MM.1S (cell line): Measurements from ENCODE around the gene ELMO1.

Source experiments
- DNase-seq: peaks from one replicate; pipeline ENCODE4 v3.0.0-alpha.2; 2015
- H2AFZ ChIP-seq: fragments of 300-600 bp; sonication (generic); 2 replicates; pipeline ENCODE4 v1.6.0; 2016; ENCODE audit warnings: antibody characterized with exemption, low read length
- H3F3A ChIP-seq: fragments of 300-600 bp; sonication (generic); 2 replicates; pipeline ENCODE4 v1.6.1; 2016; ENCODE audit warnings: mild to moderate bottlenecking, antibody characterized with exemption, low read length, moderate library complexity, mixed read lengths; ENCODE audit not compliant: insufficient read depth
- H3K27ac ChIP-seq: fragments of 300-600 bp; sonication (generic); 2 replicates; pipeline ENCODE4 v1.5.1; 2016; ENCODE audit warnings: mild to moderate bottlenecking, low read length
- H3K27me3 ChIP-seq: fragments of 300-600 bp; sonication (generic); replicated peaks from 2 replicates; pipeline ENCODE4 v1.6.0; 2016; ENCODE audit warnings: low read length; ENCODE audit not compliant: insufficient read depth
- H3K36me3 ChIP-seq: fragments of 300-600 bp; sonication (generic); replicated peaks from 2 replicates; pipeline ENCODE4 v1.6.1; 2016; ENCODE audit warnings: mild to moderate bottlenecking, low read length, mixed read lengths; ENCODE audit not compliant: insufficient read depth
- H3K4me1 ChIP-seq: fragments of 300-600 bp; sonication (generic); 2 replicates; pipeline ENCODE4 v1.6.1; 2016; ENCODE audit warnings: low read length, mixed read lengths
- H3K4me2 ChIP-seq: fragments of 300-600 bp; sonication (generic); 2 replicates; pipeline ENCODE4 v1.6.0; 2016; ENCODE audit warnings: low read depth, low read length
- H3K4me3 ChIP-seq: fragments of 300-600 bp; sonication (generic); 2 replicates; pipeline ENCODE4 v1.5.1; 2016; ENCODE audit warnings: low read length, mixed read lengths
- H3K79me2 ChIP-seq: fragments of 300-600 bp; sonication (generic); 2 replicates; pipeline ENCODE4 v1.6.1; 2016; ENCODE audit warnings: mixed run types, low read length, mixed read lengths
- H3K9ac ChIP-seq: fragments of 300-600 bp; sonication (generic); 2 replicates; pipeline ENCODE4 v1.6.1; 2016; ENCODE audit warnings: low read length, mixed read lengths
- H3K9me2 ChIP-seq: fragments of 300-600 bp; sonication (generic); replicated peaks from 2 replicates; pipeline ENCODE4 v1.6.1; 2016; ENCODE audit warnings: mild to moderate bottlenecking, low read length, mixed read lengths; ENCODE audit not compliant: insufficient read depth
- H3K9me3 ChIP-seq: fragments of 300-600 bp; sonication (generic); replicated peaks from 2 replicates; pipeline ENCODE4 v1.6.1; 2016; ENCODE audit warnings: mild to moderate bottlenecking, low read length, mixed read lengths; ENCODE audit not compliant: insufficient read depth
- H4K20me1 ChIP-seq: fragments of 300-600 bp; sonication (generic); 2 replicates; pipeline ENCODE4 v1.6.1; 2016; ENCODE audit warnings: mild to moderate bottlenecking, low read length, moderate library complexity, mixed read lengths; ENCODE audit not compliant: insufficient read depth
- EZH2 ChIP-seq: fragments of 300-600 bp; sonication (generic); optimal IDR thresholded peaks from 2 replicates; pipeline ENCODE3; 2017; ENCODE audit warnings: low read depth, mild to moderate bottlenecking, antibody characterized with exemption, low read length, mixed read lengths
- EZH2phosphoT487 ChIP-seq: fragments of 300-600 bp; sonication (generic); IDR thresholded peaks from 2 replicates; pipeline ENCODE4 v1.6.1; 2018; ENCODE audit warnings: antibody characterized with exemption, low read length
- TF ChIP-seq, protein P1 (sequence below): fragments of 300-600 bp; sonication (generic); IDR thresholded peaks from 2 replicates; pipeline ENCODE4 v1.5.1; 2016; ENCODE audit warnings: antibody characterized with exemption, low read length, mixed read lengths

Gene ELMO1

DNA sequence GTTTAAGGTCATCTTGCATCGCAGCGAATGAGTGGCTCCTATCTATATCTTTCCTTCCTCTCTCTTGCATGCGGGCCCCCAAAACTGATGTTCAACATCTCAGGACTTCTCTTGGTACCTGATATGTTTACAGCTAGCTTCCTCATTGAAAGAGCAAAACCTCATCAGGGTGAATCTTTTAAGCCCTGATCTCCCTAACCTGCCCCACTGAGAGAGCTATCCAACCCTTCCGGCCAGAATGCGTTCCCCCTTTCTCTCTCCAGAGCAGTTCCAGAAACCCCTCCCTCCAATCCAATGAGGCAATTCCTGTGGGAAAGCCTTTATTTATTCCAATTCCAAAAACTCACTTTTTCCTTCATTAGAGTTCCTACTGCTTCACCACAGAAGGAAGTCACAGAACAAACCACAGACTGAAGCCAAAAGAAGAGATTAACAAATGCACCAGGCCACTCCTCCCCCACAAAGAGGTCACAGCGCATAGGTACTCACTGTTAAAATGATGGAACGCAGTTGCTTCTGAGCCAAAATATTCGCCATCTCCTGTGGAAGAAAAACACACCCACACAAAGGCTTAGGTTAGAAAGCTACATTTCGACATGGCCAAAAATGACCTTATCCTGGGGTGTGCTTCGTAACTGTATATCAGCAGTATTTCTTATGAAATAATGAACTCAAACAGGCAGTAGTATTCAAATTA is 232.4 kb downstream of the ELMO1 start:
- Histone ChIP-seq H3K27me3 (no peaks in the 10 kb centered on the region), H3K36me3 (no peaks in the 10 kb centered on the region; the same call in 1 of the 2 replicates), H3K4me1 (peaks cover 41% of the 10 kb centered on the region), H3K9me3 (no peaks in the 10 kb centered on the region), H3K9ac (no peak overlapping the region), H3K9me2 (no peaks in the 10 kb centered on the region), H3F3A (peaks cover 25% of the 10 kb centered on the region), H2AFZ (no peak overlapping the region), H3K4me2 (no peak overlapping the region), H4K20me1 (no peaks in the 10 kb centered on the region), H3K79me2 (peaks cover 24% of the 10 kb centered on the region), H3K27ac (no peak overlapping the region), H3K4me3 (no peak overlapping the region)
- TF ChIP-seq, protein P1, sequence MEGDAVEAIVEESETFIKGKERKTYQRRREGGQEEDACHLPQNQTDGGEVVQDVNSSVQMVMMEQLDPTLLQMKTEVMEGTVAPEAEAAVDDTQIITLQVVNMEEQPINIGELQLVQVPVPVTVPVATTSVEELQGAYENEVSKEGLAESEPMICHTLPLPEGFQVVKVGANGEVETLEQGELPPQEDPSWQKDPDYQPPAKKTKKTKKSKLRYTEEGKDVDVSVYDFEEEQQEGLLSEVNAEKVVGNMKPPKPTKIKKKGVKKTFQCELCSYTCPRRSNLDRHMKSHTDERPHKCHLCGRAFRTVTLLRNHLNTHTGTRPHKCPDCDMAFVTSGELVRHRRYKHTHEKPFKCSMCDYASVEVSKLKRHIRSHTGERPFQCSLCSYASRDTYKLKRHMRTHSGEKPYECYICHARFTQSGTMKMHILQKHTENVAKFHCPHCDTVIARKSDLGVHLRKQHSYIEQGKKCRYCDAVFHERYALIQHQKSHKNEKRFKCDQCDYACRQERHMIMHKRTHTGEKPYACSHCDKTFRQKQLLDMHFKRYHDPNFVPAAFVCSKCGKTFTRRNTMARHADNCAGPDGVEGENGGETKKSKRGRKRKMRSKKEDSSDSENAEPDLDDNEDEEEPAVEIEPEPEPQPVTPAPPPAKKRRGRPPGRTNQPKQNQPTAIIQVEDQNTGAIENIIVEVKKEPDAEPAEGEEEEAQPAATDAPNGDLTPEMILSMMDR, result no peak
- TF ChIP-seq EZH2 (no peak), EZH2phosphoT487 (no peak)
- no peak for DNase-seq

DNA sequence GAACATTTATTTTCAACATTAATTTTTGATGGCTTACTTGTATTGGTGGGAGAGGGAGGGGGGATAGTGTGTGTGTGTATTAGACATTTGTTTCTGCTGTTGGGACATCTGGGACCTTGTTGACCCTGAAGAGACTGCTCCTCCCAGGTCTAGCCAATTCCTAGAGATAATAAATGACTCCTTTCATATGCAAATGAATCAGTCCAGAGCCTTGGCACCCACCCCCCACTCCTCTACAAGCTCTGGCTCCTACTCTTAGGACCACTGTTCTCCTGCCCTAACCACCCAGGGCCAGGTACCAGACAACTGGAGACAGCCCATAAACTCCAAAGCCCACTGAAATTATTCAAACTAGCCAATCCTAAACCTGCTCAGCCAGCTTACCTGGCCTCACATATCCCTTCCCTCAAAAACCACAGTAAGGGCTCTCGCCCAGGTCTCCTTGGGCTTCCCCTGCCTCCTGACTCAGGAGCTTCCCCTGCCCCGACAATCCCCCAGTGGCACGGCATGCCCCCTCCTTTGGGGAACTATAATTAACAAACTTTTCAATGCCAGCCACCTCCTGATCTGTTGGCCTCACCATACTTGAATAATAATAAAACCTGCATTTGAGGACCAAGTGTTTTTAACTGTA is 233.3 kb downstream of the ELMO1 start:
- Histone ChIP-seq H2AFZ (no peak overlapping the region), H3F3A (peaks cover 26% of the 10 kb centered on the region), H3K4me2 (no peak overlapping the region), H3K9ac (no peak overlapping the region), H3K79me2 (peaks cover 32% of the 10 kb centered on the region), H3K27me3 (no peaks in the 10 kb centered on the region), H3K4me3 (no peak overlapping the region), H3K9me2 (no peaks in the 10 kb centered on the region), H3K27ac (no peak overlapping the region), H4K20me1 (no peaks in the 10 kb centered on the region), H3K36me3 (no peaks in the 10 kb centered on the region; the same call in none of the 2 replicates), H3K9me3 (no peaks in the 10 kb centered on the region), H3K4me1 (peaks cover 46% of the 10 kb centered on the region)
- DNase-seq, result no peak
- TF ChIP-seq EZH2phosphoT487, result no peak
- TF ChIP-seq, protein P1, result no peak
- no peak for TF ChIP-seq EZH2

DNA sequence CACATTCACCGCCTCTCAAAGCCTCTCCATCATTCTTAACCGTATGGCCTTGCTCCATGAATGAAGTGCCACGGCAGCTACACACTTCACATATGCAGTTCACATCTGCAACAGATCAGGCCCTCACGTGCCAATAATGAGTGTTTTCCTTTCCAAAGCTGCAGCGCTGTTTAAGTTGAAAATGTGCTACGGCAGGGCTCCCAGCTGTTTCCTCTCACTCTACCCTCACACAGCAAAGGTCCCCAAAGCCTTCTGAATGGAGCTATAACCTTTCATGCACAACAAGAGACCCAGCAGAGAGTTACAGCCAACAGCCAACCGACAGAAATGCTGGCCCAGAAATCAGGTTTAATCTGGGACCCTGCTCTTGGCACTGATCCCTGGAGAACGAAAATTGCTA is 236.1 kb downstream of the ELMO1 start:
- Histone ChIP-seq H3K9me3 (no peaks in the 10 kb centered on the region), H3K27ac (peak overlapping the region; percentile 81), H3K4me3 (no peak overlapping the region; the same call in 1 of the 2 replicates), H2AFZ (no peak overlapping the region), H3K27me3 (no peaks in the 10 kb centered on the region), H3F3A (peaks cover 43% of the 10 kb centered on the region), H3K4me2 (peak overlapping the region; percentile 62), H3K79me2 (peaks cover 38% of the 10 kb centered on the region), H3K9me2 (no peaks in the 10 kb centered on the region), H3K36me3 (no peaks in the 10 kb centered on the region; the same call in none of the 2 replicates), H4K20me1 (no peaks in the 10 kb centered on the region), H3K4me1 (peaks cover 67% of the 10 kb centered on the region), H3K9ac (peak overlapping the region; percentile 29; the same call in 1 of the 2 replicates)
- DNase-seq, result peak; percentile 60
- no peak for TF ChIP-seq EZH2phosphoT487
- TF ChIP-seq, protein P1, result no peak
- TF ChIP-seq EZH2, result no peak
